Measurements from ENCODE around the gene ASB2.

GRCh38 chr14:93960108-93960475, 16.3 kb downstream of the ASB2 start:
- no peak for TF ChIP-seq CTCF (conservative IDR thresholded peaks at IDR 0.05)
- no peak for TF ChIP-seq EZH2 (IDR thresholded peaks at IDR 0.05; ENCODE audit: low read depth)

Data from PC-9 (cell line).